Endothelial cell of hepatic sinusoid (primary cell): ENCODE measurements around the gene SLC27A3.

Source experiments
- in situ Hi-C: cut with HindIII; loops from 2 replicates; pipeline ENCODE4 v1.10.0; 2017; ENCODE audit warnings: low sequenced_read_pairs

SLC27A3 gene, protein sequence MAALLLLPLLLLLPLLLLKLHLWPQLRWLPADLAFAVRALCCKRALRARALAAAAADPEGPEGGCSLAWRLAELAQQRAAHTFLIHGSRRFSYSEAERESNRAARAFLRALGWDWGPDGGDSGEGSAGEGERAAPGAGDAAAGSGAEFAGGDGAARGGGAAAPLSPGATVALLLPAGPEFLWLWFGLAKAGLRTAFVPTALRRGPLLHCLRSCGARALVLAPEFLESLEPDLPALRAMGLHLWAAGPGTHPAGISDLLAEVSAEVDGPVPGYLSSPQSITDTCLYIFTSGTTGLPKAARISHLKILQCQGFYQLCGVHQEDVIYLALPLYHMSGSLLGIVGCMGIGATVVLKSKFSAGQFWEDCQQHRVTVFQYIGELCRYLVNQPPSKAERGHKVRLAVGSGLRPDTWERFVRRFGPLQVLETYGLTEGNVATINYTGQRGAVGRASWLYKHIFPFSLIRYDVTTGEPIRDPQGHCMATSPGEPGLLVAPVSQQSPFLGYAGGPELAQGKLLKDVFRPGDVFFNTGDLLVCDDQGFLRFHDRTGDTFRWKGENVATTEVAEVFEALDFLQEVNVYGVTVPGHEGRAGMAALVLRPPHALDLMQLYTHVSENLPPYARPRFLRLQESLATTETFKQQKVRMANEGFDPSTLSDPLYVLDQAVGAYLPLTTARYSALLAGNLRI

DNA sequence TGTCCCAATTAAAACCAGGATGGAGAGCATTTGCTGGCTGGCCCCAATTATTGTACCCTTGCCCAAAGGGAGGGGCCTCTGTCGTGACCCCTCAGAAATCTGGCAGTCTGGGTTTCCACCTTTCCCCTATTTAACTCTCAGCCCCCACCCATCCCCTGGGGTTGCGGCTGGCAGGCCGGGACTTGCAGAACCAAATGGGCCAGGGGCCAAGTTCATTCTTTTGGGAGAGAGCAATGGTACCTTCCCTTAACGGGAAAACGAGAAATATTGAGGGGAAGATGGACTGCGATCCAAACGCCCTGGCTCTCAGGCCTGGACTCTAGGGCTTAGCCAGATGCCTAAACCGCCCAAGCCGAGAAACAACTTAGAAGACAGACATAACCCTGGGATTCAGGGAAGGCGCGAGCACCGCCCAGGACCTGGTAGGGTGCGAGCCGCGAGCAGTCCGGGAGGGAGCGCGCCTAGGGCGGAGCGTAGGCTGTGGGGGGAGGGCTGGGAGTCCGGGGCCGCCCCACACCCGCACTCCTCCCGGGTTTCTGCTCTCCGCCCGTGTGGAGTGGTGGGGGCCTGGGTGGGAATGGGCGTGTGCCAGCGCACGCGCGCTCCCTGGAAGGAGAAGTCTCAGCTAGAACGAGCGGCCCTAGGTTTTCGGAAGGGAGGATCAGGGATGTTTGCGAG is at the start of gene SLC27A3:
Gene SLC27A3, plus strand, starts transcription at position 628 of the 678 bp plus-strand sequence. CDS start 91 bp downstream, outside the sequence.
- in situ Hi-C loops = loop anchor here (25.0 kb wide), 1 partner anchor 413 kb away; the partner anchor contains the start of gene S100A9

DNA sequence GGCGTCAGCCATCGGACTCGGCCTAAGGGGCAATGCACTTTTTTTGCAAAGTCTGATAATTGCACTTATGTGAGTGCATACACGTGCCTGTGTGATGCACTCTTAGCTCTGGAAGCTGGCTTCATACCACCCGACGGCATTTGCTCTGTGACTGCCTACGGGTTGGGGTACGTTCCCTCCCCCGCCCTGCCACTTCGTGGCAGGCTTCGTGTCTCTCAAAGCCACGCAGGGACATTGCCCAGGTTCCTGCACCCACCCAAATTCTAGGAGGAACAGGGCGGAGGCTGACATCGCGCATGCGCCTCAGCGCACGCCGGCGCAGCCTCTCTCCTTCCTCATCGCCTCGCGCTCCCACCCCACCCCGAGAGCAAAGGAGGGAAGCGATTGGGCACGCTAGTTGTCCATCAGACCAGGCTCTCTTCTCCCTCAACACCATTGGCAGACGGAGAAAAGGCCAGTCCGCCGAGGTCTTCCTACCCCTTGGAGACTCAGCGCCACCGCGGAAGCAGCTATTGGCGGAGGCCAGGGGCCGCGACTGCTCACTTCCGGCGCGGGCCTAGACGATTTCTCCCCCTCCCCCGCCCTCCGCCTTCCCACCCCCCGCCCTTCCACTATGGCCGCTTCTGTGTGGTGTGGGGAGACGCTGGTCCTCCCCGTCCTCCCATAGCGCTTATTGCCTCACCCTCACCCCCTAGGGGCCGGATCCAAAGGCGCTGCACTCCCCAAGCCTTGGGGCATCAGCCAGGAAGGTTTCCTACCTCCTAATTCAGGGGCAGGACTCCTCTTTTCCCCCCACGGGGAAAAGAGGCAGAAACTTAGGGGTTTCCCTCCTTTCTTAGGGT is 47.5 kb upstream of the SLC27A3 start, which contains the start of gene INTS3:
Gene INTS3, plus strand, starts transcription at position 588 of the 842 bp plus-strand sequence. CDS start 585 bp downstream, outside the sequence.
- in situ Hi-C loops = no loop called here

DNA sequence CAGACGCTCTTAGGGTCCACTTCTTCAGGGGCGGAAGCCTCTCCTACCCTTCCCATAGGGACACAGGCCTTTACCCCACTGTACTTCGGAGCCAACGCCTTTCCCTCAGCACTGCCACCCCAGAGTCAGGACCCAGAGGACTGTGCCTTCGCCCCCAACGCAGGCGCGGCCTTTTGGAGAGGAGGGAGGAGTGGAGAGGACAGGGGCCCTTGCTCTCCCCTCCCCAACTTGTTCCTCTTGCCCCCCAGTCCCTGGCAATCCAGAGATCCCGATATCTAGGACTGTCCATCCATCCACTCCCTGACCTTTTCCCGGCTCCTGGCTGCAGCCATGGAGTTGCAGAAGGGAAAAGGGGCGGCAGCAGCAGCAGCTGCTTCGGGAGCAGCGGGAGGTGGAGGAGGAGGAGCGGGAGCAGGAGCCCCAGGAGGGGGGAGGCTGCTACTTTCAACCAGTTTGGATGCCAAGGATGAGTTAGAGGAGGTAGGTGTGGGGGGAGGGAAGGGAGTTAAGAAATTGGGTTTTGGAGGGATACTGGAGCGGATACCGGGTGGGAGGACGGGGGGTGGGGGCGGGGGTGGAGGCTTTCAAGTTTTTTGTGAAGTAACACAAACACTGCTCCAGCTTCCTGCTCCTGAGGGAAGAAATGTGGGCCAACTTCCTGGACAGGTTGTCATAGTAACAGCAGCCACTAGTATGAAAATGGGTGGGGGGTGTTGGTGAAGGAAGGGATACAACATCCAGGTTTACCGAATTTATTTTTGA is 46.7 kb upstream of the SLC27A3 start:
- in situ Hi-C loops = no loop called here

DNA sequence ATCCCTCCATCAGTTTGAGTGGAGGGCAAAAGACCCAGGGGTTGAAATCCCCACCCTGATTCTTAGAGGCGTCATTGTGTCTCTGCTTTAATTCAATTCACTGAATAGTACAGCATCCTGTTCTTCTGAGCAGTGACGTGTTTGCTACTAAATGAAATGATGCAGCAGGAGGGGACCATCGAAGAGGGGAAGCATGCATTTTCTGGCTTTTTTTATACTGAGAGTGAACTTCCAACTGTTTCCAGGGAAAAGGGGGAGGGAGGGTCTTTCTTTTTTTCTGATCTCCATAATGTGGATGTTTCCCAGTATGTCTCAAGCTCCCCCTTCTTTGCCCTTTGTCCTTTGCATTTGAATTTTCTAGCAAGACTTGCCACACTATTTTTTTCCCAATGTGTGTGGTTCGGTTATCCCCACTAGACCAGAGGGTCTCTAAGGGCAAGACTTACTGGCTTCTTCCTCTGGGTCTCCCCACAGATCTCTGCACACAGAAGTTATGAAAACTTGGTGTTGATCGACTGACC is 44.7 kb upstream of the SLC27A3 start:
- in situ Hi-C loops = no loop called here

DNA sequence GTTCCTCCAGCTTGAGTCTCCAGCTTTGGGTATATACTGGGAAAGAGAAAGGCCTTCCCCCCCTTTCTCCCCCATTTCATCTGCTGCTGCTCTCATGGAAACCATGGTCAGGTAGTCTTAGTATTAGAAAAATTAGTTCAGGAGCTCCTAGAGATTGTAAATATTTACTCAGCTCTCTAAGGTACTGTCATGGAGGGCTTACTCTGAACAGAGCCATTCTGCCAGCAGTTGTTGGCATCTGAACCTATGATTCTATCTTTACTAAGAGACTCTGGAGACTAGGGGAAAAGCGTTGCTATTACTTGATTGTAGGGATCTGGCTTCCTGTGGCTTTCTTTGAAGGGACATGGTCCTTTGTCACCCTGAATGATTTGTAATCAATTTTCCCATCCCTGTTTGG is 41.2 kb upstream of the SLC27A3 start:
- in situ Hi-C loops = no loop called here

- in situ Hi-C loops = no loop called here
Observed at GRCh38 chr1:153734396-153735089, 40.7 kb upstream of the SLC27A3 start.

DNA sequence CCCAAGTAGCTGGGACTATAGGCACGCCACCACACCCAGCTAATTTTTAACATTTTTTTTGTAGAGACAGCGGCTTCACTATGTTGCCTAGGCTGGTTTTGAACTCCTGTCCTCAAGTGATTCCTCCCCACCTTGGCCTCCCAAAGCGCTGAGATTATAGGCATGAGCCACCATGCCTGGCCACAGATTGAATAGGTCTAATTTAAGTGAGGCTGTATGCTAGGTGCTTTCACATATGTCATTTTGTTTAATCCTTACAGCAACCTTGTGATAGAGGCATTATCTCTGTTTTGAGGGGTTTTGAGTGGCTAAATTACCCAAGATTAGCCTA is 40.2 kb upstream of the SLC27A3 start:
- in situ Hi-C loops = no loop called here

DNA sequence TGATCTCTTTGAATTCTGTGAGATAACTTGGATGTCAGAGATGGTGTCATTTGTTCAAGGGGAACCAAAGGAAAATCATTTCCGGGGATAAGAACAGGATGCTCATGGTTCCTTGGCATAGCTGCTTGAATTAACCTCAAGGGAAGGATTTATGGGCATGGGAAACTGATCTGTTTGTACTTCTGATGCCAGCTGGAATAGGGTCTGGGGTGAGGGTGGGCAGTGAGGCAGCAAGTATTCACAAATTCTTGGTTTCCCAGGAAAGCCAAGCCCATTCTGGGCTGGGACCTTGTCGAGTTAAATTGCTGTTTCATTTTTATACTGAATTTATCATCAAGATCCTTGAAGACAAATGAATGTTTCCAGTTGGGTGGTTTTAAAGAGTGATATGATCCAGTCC is 33.2 kb upstream of the SLC27A3 start:
- in situ Hi-C loops = loop anchor here (5.0 kb wide), 1 partner anchor 55 kb away; no protein-coding TSS in a partner anchor

- in situ Hi-C loops = loop anchor here (5.0 kb wide), 1 partner anchor 55 kb away; no protein-coding TSS in a partner anchor
Observed at GRCh38 chr1:153742411-153743142, 32.6 kb upstream of the SLC27A3 start.

- in situ Hi-C loops = no loop called here
Observed at GRCh38 chr1:153745417-153745816, 29.8 kb upstream of the SLC27A3 start.

GRCh38 chr1:153746174-153746573 is 29.0 kb upstream of the SLC27A3 start:
- in situ Hi-C loops = no loop called here

- in situ Hi-C loops = no loop called here
Observed at GRCh38 chr1:153748903-153749302, 26.3 kb upstream of the SLC27A3 start.

- in situ Hi-C loops = loop anchor here (25.0 kb wide), 1 partner anchor 387 kb away; the partner anchor contains the start of gene S100A9
Observed at GRCh38 chr1:153749408-153750005, 25.7 kb upstream of the SLC27A3 start.

GRCh38 chr1:153750026-153750995 is 24.9 kb upstream of the SLC27A3 start:
- in situ Hi-C loops = loop anchor here (25.0 kb wide), 1 partner anchor 388 kb away; the partner anchor contains the start of gene S100A9

DNA sequence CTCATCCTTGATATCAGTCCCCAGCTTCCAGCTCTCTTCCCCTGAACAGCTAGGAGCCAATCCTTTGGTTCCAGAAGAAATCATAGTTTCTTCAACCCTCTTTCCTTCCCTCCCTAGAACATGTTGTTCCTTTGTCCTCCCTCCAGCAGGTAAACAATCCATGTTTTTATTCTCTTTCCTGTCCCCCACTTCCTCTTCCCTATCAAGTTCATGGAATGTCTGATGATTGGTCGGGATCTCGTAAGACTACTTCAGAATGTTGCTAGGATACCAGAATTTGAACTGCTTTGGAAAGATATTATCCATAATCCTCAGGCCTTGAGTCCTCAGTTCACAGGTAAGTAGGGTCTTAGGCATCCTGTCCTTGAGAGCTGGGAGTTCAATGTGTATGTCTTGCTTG is 23.1 kb upstream of the SLC27A3 start:
- in situ Hi-C loops = loop anchor here (25.0 kb wide), 1 partner anchor 390 kb away; the partner anchor contains the start of gene S100A9

DNA sequence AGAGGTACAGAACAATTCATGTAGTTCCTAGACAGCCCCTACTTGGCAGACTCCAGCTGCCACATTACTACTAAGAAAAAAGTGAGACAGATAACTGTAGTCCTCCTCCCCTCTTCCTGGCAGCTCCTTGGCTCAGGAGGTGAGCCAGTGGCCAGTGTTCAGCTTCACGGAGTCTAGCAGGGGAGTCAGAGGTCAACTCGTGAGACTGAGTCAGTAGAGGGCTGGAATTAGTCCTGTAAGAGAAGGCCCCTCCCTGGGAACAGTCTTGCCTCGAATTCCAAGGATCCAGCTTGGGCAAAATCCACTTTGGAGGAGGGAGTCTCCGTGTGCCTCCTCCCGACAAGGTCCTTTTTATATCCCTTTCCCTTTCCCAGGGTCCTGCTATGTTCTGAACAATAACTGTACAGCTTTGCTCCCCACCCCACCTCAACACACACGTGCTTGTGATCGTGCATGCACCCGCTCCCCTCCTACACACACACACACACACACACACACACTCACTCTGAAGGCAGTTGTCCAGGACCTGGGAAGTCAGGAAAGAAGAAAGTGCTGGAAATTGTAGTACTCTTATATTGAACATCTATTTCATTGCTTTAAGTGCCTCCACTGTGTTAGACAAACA is 22.5 kb upstream of the SLC27A3 start:
- in situ Hi-C loops = loop anchor here (25.0 kb wide), 1 partner anchor 390 kb away; the partner anchor contains the start of gene S100A9
